ENCODE measurements around the gene SLC12A5.

Gene SLC12A5

GRCh38 chr20:46055269-46055668, 26.3 kb downstream of the SLC12A5 start (continued):
- TF ChIP-seq ZNF398 (tag by site-specific recombination; IDR thresholded peaks at IDR 0.05) (no peak), ZNF707 (tag by site-specific recombination; IDR thresholded peaks at IDR 0.05) (no peak), ZNF37A (tag by site-specific recombination; IDR thresholded peaks at IDR 0.05) (no peak), ZBTB10 (tag by site-specific recombination; IDR thresholded peaks at IDR 0.05) (no peak), ZFHX2 (tag by site-specific recombination; conservative IDR thresholded peaks at IDR 0.05) (peak; percentile 82)

- Histone ChIP-seq H3K4me1 (ENCODE audit: control insufficient read depth, insufficient read depth, low read length) (no peaks in the 10 kb centered on the region), H3K4me3 (ENCODE audit: low read depth, low read length) (no peak overlapping the region), H3K36me3 (ENCODE audit: control insufficient read depth in 2 of 2, insufficient read depth in 1 of 2, low read length in 2 of 2) (peaks cover 0 to 11% of the 10 kb centered on the region in 2 experiments; a peak in 1 of 3 replicates), H3K27ac (ENCODE audit: extremely low read depth, low read depth, low read length) (no peak overlapping the region), H3K9me3 (ENCODE audit: control insufficient read depth, insufficient read depth, low read depth, low read length) (no peaks in the 10 kb centered on the region)
- ChIA-PET CTCF (no interaction called here), POLR2A (no interaction called here)
- TF ChIP-seq HOXA7 (CRISPR knock-in tag; IDR thresholded peaks at IDR 0.05; ENCODE audit: borderline replicate concordance) (no peak), EGR2 (tag by site-specific recombination; IDR thresholded peaks at IDR 0.05; ENCODE audit: low read depth) (no peak), ZNF76 (tag by site-specific recombination; IDR thresholded peaks at IDR 0.05; ENCODE audit: borderline replicate concordance, low read depth) (no peak), ZNF776 (tag by site-specific recombination; IDR thresholded peaks at IDR 0.05; ENCODE audit: borderline replicate concordance) (no peak), ZNF416 (tag by site-specific recombination; IDR thresholded peaks at IDR 0.05) (no peak), SALL2 (tag by site-specific recombination; IDR thresholded peaks at IDR 0.05; ENCODE audit: borderline replicate concordance) (no peak), TRIM28 (IDR thresholded peaks at IDR 0.05; ENCODE audit: borderline replicate concordance, low read length) (no peak), SP7 (tag by site-specific recombination; IDR thresholded peaks at IDR 0.05) (no peak), KLF7 (tag by site-specific recombination; IDR thresholded peaks at IDR 0.05; ENCODE audit: borderline replicate concordance) (no peak), SCRT2 (tag by site-specific recombination; IDR thresholded peaks at IDR 0.05) (no peak)
Observed at GRCh38 chr20:46056027-46056833, 27.2 kb downstream of the SLC12A5 start.

DNA sequence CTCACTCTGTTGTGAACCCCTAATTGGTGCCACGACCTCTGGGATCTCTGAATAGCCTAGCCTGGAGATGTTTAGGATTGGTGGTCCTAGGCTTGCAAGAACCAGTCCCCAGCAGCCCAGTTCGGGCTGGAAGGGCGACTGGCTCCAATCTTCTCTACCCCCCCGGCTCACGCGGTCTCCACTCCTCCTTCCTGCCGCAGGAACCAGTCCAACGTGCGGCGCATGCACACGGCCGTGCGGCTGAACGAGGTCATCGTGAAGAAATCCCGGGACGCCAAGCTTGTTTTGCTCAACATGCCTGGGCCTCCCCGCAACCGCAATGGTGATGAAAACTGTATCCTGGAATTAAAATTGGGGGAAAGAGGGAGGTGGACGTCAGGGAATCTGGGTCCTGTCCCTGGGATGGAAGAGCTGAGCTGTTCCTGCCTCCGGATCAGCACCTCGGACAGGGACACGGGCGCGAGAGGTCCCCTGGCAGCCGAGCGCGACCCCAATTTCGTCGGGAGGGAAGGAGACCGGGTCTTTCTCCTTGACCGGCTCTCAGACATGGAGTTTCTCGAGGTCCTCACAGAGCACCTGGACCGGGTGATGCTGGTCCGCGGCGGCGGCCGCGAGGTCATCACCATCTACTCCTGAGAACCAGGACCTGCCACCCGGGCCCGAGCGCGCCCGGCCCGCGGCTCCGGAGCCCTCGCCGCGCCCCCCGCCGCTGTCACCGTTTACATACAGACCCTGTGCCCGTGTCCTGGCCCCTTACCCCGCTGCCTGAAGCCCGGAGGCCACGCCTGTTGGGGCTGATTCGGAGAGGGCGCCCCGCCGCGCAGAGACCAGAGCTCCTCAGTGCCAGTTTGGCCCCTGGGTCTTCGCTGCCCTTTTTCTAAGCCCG, 28.2 kb downstream of the SLC12A5 start:
- Histone ChIP-seq H3K4me1 (ENCODE audit: control insufficient read depth, insufficient read depth, low read length) (no peaks in the 10 kb centered on the region), H3K9me3 (ENCODE audit: control insufficient read depth, insufficient read depth, low read depth, low read length) (no peaks in the 10 kb centered on the region), H3K27ac (ENCODE audit: extremely low read depth, low read depth, low read length) (no peak overlapping the region), H3K4me3 (ENCODE audit: low read depth, low read length) (no peak overlapping the region), H3K36me3 (ENCODE audit: control insufficient read depth in 2 of 2, insufficient read depth in 1 of 2, low read length in 2 of 2) (peaks cover 0 to 21% of the 10 kb centered on the region in 2 experiments; a peak in 1 of 3 replicates)
- TF ChIP-seq, protein P1, sequence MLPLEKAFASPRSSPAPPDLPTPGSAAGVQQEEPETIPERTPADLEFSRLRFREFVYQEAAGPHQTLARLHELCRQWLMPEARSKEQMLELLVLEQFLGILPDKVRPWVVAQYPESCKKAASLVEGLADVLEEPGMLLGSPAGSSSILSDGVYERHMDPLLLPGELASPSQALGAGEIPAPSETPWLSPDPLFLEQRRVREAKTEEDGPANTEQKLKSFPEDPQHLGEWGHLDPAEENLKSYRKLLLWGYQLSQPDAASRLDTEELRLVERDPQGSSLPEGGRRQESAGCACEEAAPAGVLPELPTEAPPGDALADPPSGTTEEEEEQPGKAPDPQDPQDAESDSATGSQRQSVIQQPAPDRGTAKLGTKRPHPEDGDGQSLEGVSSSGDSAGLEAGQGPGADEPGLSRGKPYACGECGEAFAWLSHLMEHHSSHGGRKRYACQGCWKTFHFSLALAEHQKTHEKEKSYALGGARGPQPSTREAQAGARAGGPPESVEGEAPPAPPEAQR (tag by site-specific recombination; IDR thresholded peaks at IDR 0.05) = no peak
- TF ChIP-seq REST (tag by site-specific recombination; IDR thresholded peaks at IDR 0.05) (peak; percentile 95), ZNF600 (tag by site-specific recombination; IDR thresholded peaks at IDR 0.05) (peak; percentile 39; the same call in 1 of the 2 replicates)
- POLR2A ChIA-PET = no interaction called here
- CTCF ChIA-PET = interaction anchor here (0.7 kb wide), 2 partner anchors 23 to 736 kb away, joined by 3 read pairs; no protein-coding TSS in a partner anchor
